Measurements from ENCODE around the gene MAOA.
"Not testable (repeated sequence)": the region's sequence is repeated elsewhere in the genome, so short reads cannot be mapped to it uniquely, and the experiment has no call there.

Gene MAOA

GRCh38 chrX:43720961-43721360 lies 64.9 kb downstream of the MAOA start:
- Histone ChIP-seq H3K79me2 (ENCODE audit: insufficient read depth, low read length) (no peaks in the 10 kb centered on the region), H3K36me3 (ENCODE audit: insufficient read depth, low read length) (no peaks in the 10 kb centered on the region), H3K9ac (ENCODE audit: low read depth, low read length, poor library complexity, severe bottlenecking) (no peak overlapping the region), H3K4me2 (ENCODE audit: low read depth, low read length, poor library complexity, severe bottlenecking) (no peak overlapping the region), H4K20me1 (ENCODE audit: insufficient read depth, low read length, poor library complexity, severe bottlenecking) (no peaks in the 10 kb centered on the region), H3K9me2 (replicated peaks; ENCODE audit: low read depth, low read length) (no peaks in the 10 kb centered on the region), H2AFZ (ENCODE audit: low read length) (no peak overlapping the region), H3K4me1 (ENCODE audit: insufficient read depth, low read length, poor library complexity, severe bottlenecking) (no peaks in the 10 kb centered on the region), H3K4me3 (ENCODE audit: low read length, poor library complexity, severe bottlenecking) (no peak overlapping the region), H3F3A (ENCODE audit: low read depth) (no peaks in the 10 kb centered on the region), H3K9me3 (ENCODE audit: insufficient read depth, low read depth, low read length) (no peaks in the 10 kb centered on the region), H3K27me3 (ENCODE audit: insufficient read depth, low read length, poor library complexity, severe bottlenecking) (no peaks in the 10 kb centered on the region)
- TF ChIP-seq EZH2phosphoT487 (IDR thresholded peaks at IDR 0.05; ENCODE audit: borderline replicate concordance) = no peak
- TF ChIP-seq, protein P1, sequence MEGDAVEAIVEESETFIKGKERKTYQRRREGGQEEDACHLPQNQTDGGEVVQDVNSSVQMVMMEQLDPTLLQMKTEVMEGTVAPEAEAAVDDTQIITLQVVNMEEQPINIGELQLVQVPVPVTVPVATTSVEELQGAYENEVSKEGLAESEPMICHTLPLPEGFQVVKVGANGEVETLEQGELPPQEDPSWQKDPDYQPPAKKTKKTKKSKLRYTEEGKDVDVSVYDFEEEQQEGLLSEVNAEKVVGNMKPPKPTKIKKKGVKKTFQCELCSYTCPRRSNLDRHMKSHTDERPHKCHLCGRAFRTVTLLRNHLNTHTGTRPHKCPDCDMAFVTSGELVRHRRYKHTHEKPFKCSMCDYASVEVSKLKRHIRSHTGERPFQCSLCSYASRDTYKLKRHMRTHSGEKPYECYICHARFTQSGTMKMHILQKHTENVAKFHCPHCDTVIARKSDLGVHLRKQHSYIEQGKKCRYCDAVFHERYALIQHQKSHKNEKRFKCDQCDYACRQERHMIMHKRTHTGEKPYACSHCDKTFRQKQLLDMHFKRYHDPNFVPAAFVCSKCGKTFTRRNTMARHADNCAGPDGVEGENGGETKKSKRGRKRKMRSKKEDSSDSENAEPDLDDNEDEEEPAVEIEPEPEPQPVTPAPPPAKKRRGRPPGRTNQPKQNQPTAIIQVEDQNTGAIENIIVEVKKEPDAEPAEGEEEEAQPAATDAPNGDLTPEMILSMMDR (conservative IDR thresholded peaks at IDR 0.05; ENCODE audit: low read length) = no peak

DNA sequence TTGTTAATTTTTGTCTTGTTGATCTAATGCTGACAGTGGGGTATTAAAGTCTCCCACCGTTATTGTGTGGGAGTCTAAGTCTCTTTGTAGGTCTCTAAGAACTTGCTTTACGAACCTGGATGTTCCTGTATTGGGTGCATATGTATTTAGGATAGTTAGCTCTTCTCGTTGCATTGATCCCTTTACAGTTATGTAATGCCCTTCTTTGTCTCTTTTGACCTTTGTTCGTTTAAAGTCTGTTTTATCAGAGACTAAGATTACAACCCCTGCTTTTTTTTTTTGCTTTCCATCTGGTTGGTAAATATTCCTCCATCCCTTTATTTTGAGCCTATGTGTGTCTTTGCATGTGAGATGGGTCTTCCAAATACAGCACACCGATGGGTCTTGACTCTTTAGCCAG lies 69.1 kb downstream of the MAOA start:
- H2AFZ ChIP-seq (ENCODE audit: low read length); H3K36me3 ChIP-seq (ENCODE audit: insufficient read depth, low read length); H3K27me3 ChIP-seq (ENCODE audit: insufficient read depth, low read length, poor library complexity, severe bottlenecking); H3K9me2 ChIP-seq (replicated peaks; ENCODE audit: low read depth, low read length); H3K4me2 ChIP-seq (ENCODE audit: low read depth, low read length, poor library complexity, severe bottlenecking); H3K4me3 ChIP-seq (ENCODE audit: low read length, poor library complexity, severe bottlenecking); H3K4me1 ChIP-seq (ENCODE audit: insufficient read depth, low read length, poor library complexity, severe bottlenecking); H4K20me1 ChIP-seq (ENCODE audit: insufficient read depth, low read length, poor library complexity, severe bottlenecking); H3K9me3 ChIP-seq (ENCODE audit: insufficient read depth, low read depth, low read length); H3K79me2 ChIP-seq (ENCODE audit: insufficient read depth, low read length); H3K9ac ChIP-seq (ENCODE audit: low read depth, low read length, poor library complexity, severe bottlenecking); H3F3A ChIP-seq (ENCODE audit: low read depth): not testable (repeated sequence)

- H3K9ac ChIP-seq (ENCODE audit: low read depth, low read length, poor library complexity, severe bottlenecking); H2AFZ ChIP-seq (ENCODE audit: low read length); H3K9me2 ChIP-seq (replicated peaks; ENCODE audit: low read depth, low read length); H3K4me3 ChIP-seq (ENCODE audit: low read length, poor library complexity, severe bottlenecking); H3K9me3 ChIP-seq (ENCODE audit: insufficient read depth, low read depth, low read length); H3K4me2 ChIP-seq (ENCODE audit: low read depth, low read length, poor library complexity, severe bottlenecking); H4K20me1 ChIP-seq (ENCODE audit: insufficient read depth, low read length, poor library complexity, severe bottlenecking); H3K36me3 ChIP-seq (ENCODE audit: insufficient read depth, low read length); H3K79me2 ChIP-seq (ENCODE audit: insufficient read depth, low read length); H3F3A ChIP-seq (ENCODE audit: low read depth); H3K4me1 ChIP-seq (ENCODE audit: insufficient read depth, low read length, poor library complexity, severe bottlenecking); H3K27me3 ChIP-seq (ENCODE audit: insufficient read depth, low read length, poor library complexity, severe bottlenecking): not testable (repeated sequence)
Measured at GRCh38 chrX:43727254-43727653, 71.2 kb downstream of the MAOA start.

GRCh38 chrX:43728002-43728401 lies 71.9 kb downstream of the MAOA start:
- H3K9me2 ChIP-seq (replicated peaks; ENCODE audit: low read depth, low read length) = no peaks in the 10 kb centered on the region
- H3K4me2 ChIP-seq (ENCODE audit: low read depth, low read length, poor library complexity, severe bottlenecking) = no peak overlapping the region
- H3K4me1 ChIP-seq (ENCODE audit: insufficient read depth, low read length, poor library complexity, severe bottlenecking) = no peaks in the 10 kb centered on the region
- no peak overlapping the region for H3K4me3 ChIP-seq (ENCODE audit: low read length, poor library complexity, severe bottlenecking)
- no peaks in the 10 kb centered on the region for H3K36me3 ChIP-seq (ENCODE audit: insufficient read depth, low read length)
- no peaks in the 10 kb centered on the region for H3F3A ChIP-seq (ENCODE audit: low read depth)
- no peaks in the 10 kb centered on the region for H3K27me3 ChIP-seq (ENCODE audit: insufficient read depth, low read length, poor library complexity, severe bottlenecking)
- H3K79me2 ChIP-seq (ENCODE audit: insufficient read depth, low read length) = no peaks in the 10 kb centered on the region
- H3K9ac ChIP-seq (ENCODE audit: low read depth, low read length, poor library complexity, severe bottlenecking) = no peak overlapping the region
- TF ChIP-seq, protein P1 (conservative IDR thresholded peaks at IDR 0.05; ENCODE audit: low read length) = no peak
- TF ChIP-seq EZH2phosphoT487 (IDR thresholded peaks at IDR 0.05; ENCODE audit: borderline replicate concordance) = no peak
- no peaks in the 10 kb centered on the region for H4K20me1 ChIP-seq (ENCODE audit: insufficient read depth, low read length, poor library complexity, severe bottlenecking)
- no peaks in the 10 kb centered on the region for H3K9me3 ChIP-seq (ENCODE audit: insufficient read depth, low read depth, low read length)
- no peak overlapping the region for H2AFZ ChIP-seq (ENCODE audit: low read length)

Measured in Loucy (cell line).